Activated CD8-positive, alpha-beta T cell treated with anti-CD3 and anti-CD28 coated beads, Interleukin-2, amount 10 ng/mL, durations not matched to agents 7 days and 5 days (primary cell): Measurements from ENCODE around the gene PMEL. TPM values are rescaled to one million over a fixed set of nuclear protein-coding genes. Genes with fewer than 3 reads are reported as not detected.
A peak's percentile ranks its signal among the peaks of the same experiment; 100 is the strongest.
"Not testable (repeated sequence)": the region's sequence is repeated elsewhere in the genome, so short reads cannot be mapped to it uniquely, and the experiment has no call there.

ENCODE experiments used
- ATAC-seq: fragments of 150-1000 bp; cut with Tn5 transposase; one replicate; pipeline ENCODE4 v1.10.0; 2021; ENCODE audit warnings: moderate library complexity
- CTCF ChIA-PET: fragments of 350-600 bp; sonication (Branson Sonifier 250); formaldehyde crosslinking; loops from one replicate; lab custom pipeline; 2021; ENCODE audit warnings: antibody characterized with exemption; lab: Charles Lee
- POLR2A ChIA-PET: fragments of 350-600 bp; sonication (Branson Sonifier 250); formaldehyde crosslinking; loops from one replicate; lab custom pipeline; 2021; ENCODE audit warnings: antibody characterized with exemption; lab: Charles Lee
- DNase-seq: peaks from one replicate; pipeline ENCODE4 v3.0.0-alpha.2; 2020
- H3K27ac Mint-ChIP-seq: one replicate; pipeline ENCODE4 v1.8.0; 2021; ENCODE audit warnings: mild to moderate bottlenecking, mixed read lengths
- H3K27me3 Mint-ChIP-seq: one replicate; pipeline ENCODE4 v1.8.0; 2021; ENCODE audit warnings: low read depth, mixed read lengths
- H3K36me3 Mint-ChIP-seq: one replicate; pipeline ENCODE4 v1.8.0; 2021; ENCODE audit warnings: low read depth, mixed read lengths
- H3K4me1 Mint-ChIP-seq: one replicate; pipeline ENCODE4 v1.8.0; 2021; ENCODE audit warnings: low read depth, mixed read lengths
- H3K4me3 Mint-ChIP-seq: one replicate; pipeline ENCODE4 v1.8.0; 2021; ENCODE audit warnings: mild to moderate bottlenecking, mixed read lengths
- H3K9me3 Mint-ChIP-seq: one replicate; pipeline ENCODE4 v1.8.0; 2022; ENCODE audit warnings: mixed read lengths; ENCODE audit not compliant: insufficient read depth
- total RNA-seq, 2 experiments: library from RNA; stranded (reverse); gene quantifications; one replicate each; pipeline ENCODE4 v1.2.3, GENCODE V29; 2021

PMEL gene
- total RNA-seq, 2 experiments from 2014 or later, result 0.10 to 0.55 TPM

DNA sequence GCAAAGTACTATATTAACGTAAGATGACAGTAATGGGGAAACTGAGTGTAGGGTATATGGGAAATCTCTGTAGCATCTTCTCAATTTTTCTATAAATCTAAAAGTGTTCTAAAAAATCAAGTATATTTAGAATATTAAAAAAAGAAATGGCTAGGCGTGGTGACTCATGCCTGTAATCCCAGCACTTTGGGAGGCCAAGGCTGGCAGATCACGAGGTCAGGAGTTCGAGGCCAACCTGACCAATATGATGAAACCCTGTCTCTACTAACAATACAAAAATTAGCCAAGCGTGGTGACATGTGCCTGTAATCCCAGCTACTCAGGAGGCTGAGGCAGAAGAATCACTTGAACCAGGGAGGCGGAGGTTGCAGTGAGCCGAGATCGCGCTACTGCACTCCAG, 42.2 kb downstream of the PMEL start:
- Mint-ChIP-seq H3K36me3 (peaks cover 53% of the 10 kb centered on the region), H3K4me1 (peaks cover 40% of the 10 kb centered on the region)
- H3K27ac Mint-ChIP-seq, H3K4me3 Mint-ChIP-seq, H3K9me3 Mint-ChIP-seq, CTCF ChIA-PET, ATAC-seq, DNase-seq, H3K27me3 Mint-ChIP-seq: not testable (repeated sequence)
- POLR2A ChIA-PET, result interaction anchor here (8.9 kb wide), 1 partner anchor 17 kb away, joined by 139 read pairs; no protein-coding TSS in a partner anchor

DNA sequence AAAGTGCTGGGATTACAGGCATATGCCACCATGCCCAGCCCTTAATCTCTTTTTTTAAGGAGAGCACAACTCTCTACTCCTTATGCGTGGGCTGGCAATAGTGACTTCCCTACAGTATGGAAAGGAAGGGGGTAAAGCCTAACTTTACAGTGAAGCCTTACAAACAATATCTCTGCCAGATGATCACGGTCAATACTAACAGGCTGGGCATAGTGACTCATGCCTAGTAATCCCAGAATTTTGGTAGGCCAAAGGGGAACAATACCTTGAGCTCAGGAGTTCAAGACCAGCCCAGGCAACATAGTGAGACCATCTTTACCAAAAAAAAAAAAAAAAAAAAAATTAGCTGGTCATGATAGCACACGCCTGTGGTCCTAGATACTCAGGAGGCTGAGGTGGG, 43.7 kb downstream of the PMEL start:
- H3K36me3 Mint-ChIP-seq, result peaks cover 52% of the 10 kb centered on the region
- peaks cover 40% of the 10 kb centered on the region for H3K4me1 Mint-ChIP-seq
- H3K4me3 Mint-ChIP-seq, result no peak overlapping the region
- ChIA-PET POLR2A (no interaction called here), CTCF (interaction anchor here (1.8 kb wide), 1 partner anchor 18 kb away, joined by 5 read pairs; no protein-coding TSS in a partner anchor)
- no peak overlapping the region for H3K27ac Mint-ChIP-seq
- H3K9me3 Mint-ChIP-seq, result no peaks in the 10 kb centered on the region
- DNase-seq (no peak), ATAC-seq (no peak)
- H3K27me3 Mint-ChIP-seq, result no peaks in the 10 kb centered on the region

DNA sequence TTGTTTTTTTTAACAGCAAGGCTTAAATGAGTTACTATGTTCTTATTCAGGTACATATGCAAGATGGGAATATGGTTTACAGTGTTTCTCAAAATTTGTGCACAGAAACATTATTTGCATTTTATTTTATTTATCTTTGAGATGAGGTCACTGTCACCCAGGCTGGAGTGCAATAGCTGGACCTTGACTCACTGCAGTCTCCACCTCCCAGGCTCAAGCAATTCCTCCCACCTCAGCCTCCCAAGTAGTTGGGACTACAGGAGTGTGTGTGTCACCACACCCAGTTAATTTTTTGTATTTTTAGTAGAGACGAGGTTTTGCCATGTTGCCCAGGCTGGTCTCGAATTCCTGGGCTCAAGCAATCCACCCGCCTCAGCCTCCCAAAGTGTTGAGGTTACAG, 46.8 kb downstream of the PMEL start:
- ATAC-seq, H3K4me3 Mint-ChIP-seq, H3K9me3 Mint-ChIP-seq, DNase-seq, CTCF ChIA-PET, H3K27ac Mint-ChIP-seq, H3K27me3 Mint-ChIP-seq: not testable (repeated sequence)
- Mint-ChIP-seq H3K36me3 (peaks cover 48% of the 10 kb centered on the region), H3K4me1 (peaks cover 42% of the 10 kb centered on the region)
- POLR2A ChIA-PET, result interaction anchor here (1.3 to 6.2 kb wide), 2 partner anchors 7 to 25 kb away, joined by 3 to 34 read pairs; partner anchors contain the start of gene PYM1

- Mint-ChIP-seq H3K27ac (peak overlapping the region; percentile 15), H3K4me3 (no peak overlapping the region), H3K9me3 (no peaks in the 10 kb centered on the region), H3K36me3 (peaks cover 40% of the 10 kb centered on the region), H3K27me3 (no peaks in the 10 kb centered on the region), H3K4me1 (peaks cover 35% of the 10 kb centered on the region)
- DNase-seq (no peak), ATAC-seq (no peak)
- ChIA-PET CTCF (interaction anchor here (4.7 kb wide), 1 partner anchor 11 kb away, joined by 28 read pairs; the partner anchor contains the start of gene PYM1), POLR2A (interaction anchor here (0.8 to 6.2 kb wide), 5 partner anchors 10 to 21 kb away, joined by 3 to 34 read pairs (median 3); partner anchors contain the start of gene PYM1)
Observed at GRCh38 chr12:55915482-55915859, 50.4 kb downstream of the PMEL start.

DNA sequence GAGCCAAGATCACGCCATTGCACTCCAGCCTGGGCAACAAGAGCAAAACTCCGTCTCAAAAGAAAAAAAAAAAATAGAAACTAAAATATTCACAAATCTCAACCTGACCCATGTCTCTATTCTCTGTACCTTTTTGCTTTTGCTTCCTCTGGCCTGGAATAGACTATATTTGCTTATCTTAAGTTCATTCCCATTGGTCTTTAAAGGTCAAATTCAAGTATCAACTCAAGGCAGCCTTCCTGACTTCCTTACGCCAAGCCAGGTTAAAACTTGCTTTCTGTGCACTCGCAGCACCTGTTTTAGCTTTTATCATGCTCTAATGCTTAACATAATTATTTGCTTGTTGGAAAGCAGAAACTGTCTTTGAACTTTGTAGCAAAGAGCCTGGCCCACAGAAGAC, 52.9 kb downstream of the PMEL start:
- Mint-ChIP-seq H3K27ac (peak overlapping the region; percentile 16), H3K4me3 (no peak overlapping the region), H3K4me1 (peaks cover 33% of the 10 kb centered on the region), H3K9me3 (no peaks in the 10 kb centered on the region), H3K27me3 (no peaks in the 10 kb centered on the region), H3K36me3 (peaks cover 38% of the 10 kb centered on the region)
- CTCF ChIA-PET, result interaction anchor here (0.7 to 1.8 kb wide), 3 partner anchors 27 to 229 kb away, joined by 3 to 7 read pairs (median 4); no protein-coding TSS in a partner anchor
- no peak for ATAC-seq
- no peak for DNase-seq
- POLR2A ChIA-PET, result interaction anchor here (6.2 kb wide), 1 partner anchor 14 kb away, joined by 34 read pairs; the partner anchor contains the start of gene PYM1

DNA sequence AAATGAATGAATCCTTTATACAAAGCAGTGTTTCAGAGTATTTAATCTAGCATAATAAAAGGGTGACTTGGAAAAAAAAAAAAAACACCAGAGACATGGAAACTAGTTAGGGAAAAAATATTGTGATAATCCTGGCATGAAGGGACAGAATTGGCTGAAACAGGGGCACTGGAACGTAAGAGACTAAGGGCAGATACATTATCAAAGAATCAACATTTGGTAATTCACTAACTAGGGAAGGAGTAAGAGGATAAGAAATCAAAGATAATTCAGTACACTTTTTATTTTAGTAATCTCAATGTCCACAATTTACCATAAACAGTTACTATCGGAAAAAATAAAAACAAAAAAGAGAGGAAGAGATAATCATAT, 56.3 kb downstream of the PMEL start:
- CTCF ChIA-PET, result no interaction called here
- Mint-ChIP-seq H3K36me3 (peaks cover 19% of the 10 kb centered on the region), H3K4me1 (peaks cover 17% of the 10 kb centered on the region), H3K4me3 (no peak overlapping the region), H3K27me3 (no peaks in the 10 kb centered on the region), H3K9me3 (no peaks in the 10 kb centered on the region), H3K27ac (peak overlapping the region; percentile 29)
- POLR2A ChIA-PET, result no interaction called here
- ATAC-seq, result no peak
- DNase-seq, result no peak

GRCh38 chr12:55908726-55909512, 56.9 kb downstream of the PMEL start:
- no peaks in the 10 kb centered on the region for H3K27me3 Mint-ChIP-seq
- ChIA-PET POLR2A (no interaction called here), CTCF (no interaction called here)
- no peak overlapping the region for H3K4me3 Mint-ChIP-seq
- peak overlapping the region; percentile 29 for H3K27ac Mint-ChIP-seq
- peaks cover 11% of the 10 kb centered on the region for H3K4me1 Mint-ChIP-seq
- no peaks in the 10 kb centered on the region for H3K9me3 Mint-ChIP-seq
- ATAC-seq, result no peak
- no peak for DNase-seq
- peaks cover 14% of the 10 kb centered on the region for H3K36me3 Mint-ChIP-seq

DNA sequence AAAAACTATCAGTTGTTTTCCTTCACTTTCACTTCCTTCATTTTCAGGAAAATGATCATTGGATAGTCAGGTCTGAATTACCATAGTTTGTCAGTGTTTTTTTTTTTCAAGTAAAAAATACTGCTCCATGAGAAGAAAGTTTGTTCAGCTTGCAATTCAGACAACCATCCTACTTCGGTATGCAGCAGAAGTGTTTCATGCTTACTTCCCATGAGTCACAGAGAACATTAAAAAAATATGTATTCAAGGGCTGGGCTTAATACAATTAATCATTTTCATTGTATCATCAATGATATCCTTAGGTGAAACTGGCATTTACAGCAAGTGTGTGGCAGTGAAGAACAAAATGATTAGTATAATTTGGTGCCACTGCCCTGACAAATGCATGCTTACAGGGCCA, 59.8 kb downstream of the PMEL start:
- Mint-ChIP-seq H3K4me3 (no peak overlapping the region), H3K9me3 (no peaks in the 10 kb centered on the region), H3K27ac (no peak overlapping the region), H3K27me3 (no peaks in the 10 kb centered on the region), H3K36me3 (peaks cover 27% of the 10 kb centered on the region), H3K4me1 (peaks cover 2% of the 10 kb centered on the region)
- DNase-seq (no peak), ATAC-seq (no peak)
- ChIA-PET POLR2A (no interaction called here), CTCF (no interaction called here)

Other genes starting within 250 kb of the PMEL start
- 100 to 1,000 TPM; 156 to 158 TPM for gene BLOC1S1, start 250.0 kb downstream of the PMEL start, total RNA-seq
- 10 to 100 TPM; 12.0 to 12.1 TPM for gene RDH5, start 245.6 kb downstream of the PMEL start, total RNA-seq
- 100 to 1,000 TPM; 203 to 206 TPM for gene CD63, start 237.0 kb downstream of the PMEL start, total RNA-seq
- gene GDF11, start 222.9 kb downstream of the PMEL start, total RNA-seq, result 10 to 100 TPM; 12.4 to 13.9 TPM
- 10 to 100 TPM; 91.1 to 94.8 TPM for gene SARNP, start 148.3 kb downstream of the PMEL start, total RNA-seq
- 10 to 100 TPM; 55.2 to 57.9 TPM for gene ORMDL2, start 148.0 kb downstream of the PMEL start, total RNA-seq
- 10 to 100 TPM; 31.1 to 34.9 TPM for gene DNAJC14, start 136.5 kb downstream of the PMEL start, total RNA-seq
- gene MMP19, start 123.1 kb downstream of the PMEL start, total RNA-seq, result not detected
- gene PYM1, start 38.1 kb downstream of the PMEL start, total RNA-seq, result 10 to 100 TPM; 51.6 to 52.2 TPM
- gene DGKA, start 34.9 kb downstream of the PMEL start, total RNA-seq, result 100 to 1,000 TPM; 541 to 575 TPM
- gene CDK2, start 788 bp upstream of the PMEL start, total RNA-seq, result 100 to 1,000 TPM; 128 to 130 TPM
- 10 to 100 TPM; 51.9 to 52.9 TPM for gene RAB5B, start 8.0 kb upstream of the PMEL start, total RNA-seq
- gene SUOX, start 31.2 kb upstream of the PMEL start, total RNA-seq, result 1 to 10 TPM; 5.8 to 6.8 TPM
- gene IKZF4, start 55.0 kb upstream of the PMEL start, total RNA-seq, result 10 to 100 TPM; 19.9 to 20.7 TPM
- 10 to 100 TPM; 25.2 to 27.2 TPM for gene RPS26, start 75.9 kb upstream of the PMEL start, total RNA-seq
- 1 to 10 TPM; 5.4 to 5.9 TPM for gene ERBB3, start 114.1 kb upstream of the PMEL start, total RNA-seq
- 100 to 1,000 TPM; 316 to 323 TPM for gene PA2G4, start 138.5 kb upstream of the PMEL start, total RNA-seq
- 1,000 to 10,000 TPM; 3,845 to 4,046 TPM for gene RPL41, start 150.6 kb upstream of the PMEL start, total RNA-seq
- 10 to 100 TPM in 1 of 2 experiments, 1 to 10 TPM in 1; 9.1 to 10.6 TPM for gene ZC3H10, start 152.2 kb upstream of the PMEL start, total RNA-seq
- gene ESYT1, start 162.2 kb upstream of the PMEL start, total RNA-seq, result 100 to 1,000 TPM; 317 to 333 TPM
- gene MYL6B, start 186.5 kb upstream of the PMEL start, total RNA-seq, result 10 to 100 TPM; 60.0 to 60.7 TPM
- gene MYL6, start 192.3 kb upstream of the PMEL start, total RNA-seq, result 1,000 to 10,000 TPM; 1,527 to 1,542 TPM
- 100 to 1,000 TPM; 144 to 154 TPM for gene SMARCC2, start 223.4 kb upstream of the PMEL start, total RNA-seq